HCT116 (cell line): ENCODE results near the gene DIP2C. TPM values are rescaled to one million over a fixed set of nuclear protein-coding genes. Genes with fewer than 3 reads are reported as not detected.

Source experiments
- ATAC-seq: fragments of 200-7000 bp; cut with Tn5 transposase; 2 replicates; pipeline ENCODE4 v1.9.1; 2020; ENCODE audit warnings: mild to moderate bottlenecking, moderate library complexity
- BruUV-seq: library from RNA; stranded (reverse); fragments of 400-500 nt; replicated peaks from 2 replicates; lab custom pipeline; 2021; lab: Mats Ljungman, UMichigan
- CTCF ChIA-PET: fragments of 300-600 bp; sonication (Branson Sonifier 250); formaldehyde crosslinking; loops from one replicate; lab custom pipeline; 2021; ENCODE audit warnings: antibody characterized with exemption; lab: Charles Lee
- POLR2A ChIA-PET: fragments of 300-600, 350-600 bp; sonication (Branson Sonifier 250); formaldehyde crosslinking; loops from one replicate; lab custom pipeline; 2021; ENCODE audit warnings: antibody characterized with exemption; lab: Charles Lee
- RAD21 ChIA-PET, 2 experiments: fragments of 300-600 bp; sonication (Branson Sonifier 250); formaldehyde crosslinking; loops; one replicate each; lab custom pipeline; 2023; ENCODE audit warnings: low total read pairs in 2 of 2; ENCODE audit not compliant: uncharacterized antibody in 2 of 2, unreplicated experiment in 2 of 2, low non-redundant PET in 1 of 2; lab: Charles Lee
- DNase-seq: peaks from one replicate; pipeline ENCODE4 v3.0.0-alpha.2; 2010; ENCODE audit warnings: low read depth, low spot score
- H2AFZ ChIP-seq: fragments of 200-600 bp; shearing (Covaris generic), sonication (generic); 2 replicates; pipeline ENCODE4 v1.6.1; 2017; ENCODE audit warnings: low read depth, mixed run types, mixed read lengths, antibody characterized with exemption, low read length; ENCODE audit not compliant: poor library complexity, severe bottlenecking
- H3K27ac ChIP-seq: 2 replicates; pipeline ENCODE4 v1.5.1; 2012; ENCODE audit warnings: low read depth, low read length
- H3K27me3 ChIP-seq: fragments of 200-600 bp; sonication (generic); 2 replicates; pipeline ENCODE4 v1.6.1; 2016; ENCODE audit warnings: mixed run types, low read length, mixed read lengths; ENCODE audit not compliant: insufficient read depth
- H3K36me3 ChIP-seq, 2 experiments: fragments of 200-500 bp in 1 of 2; fragments of 200-600 bp in 1 of 2; sonication (Bioruptor generic) in 1 of 2; sonication (generic) in 1 of 2; 2 replicates each; pipeline versions ENCODE4 v1.5.1 to v1.6.1; 2014 to 2016; ENCODE audit warnings: low read length in 2 of 2, inconsistent platforms in 1 of 2, mixed read lengths in 1 of 2, mixed run types in 1 of 2; ENCODE audit not compliant: insufficient read depth in 2 of 2, control insufficient read depth in 1 of 2
- H3K4me1 ChIP-seq, 2 experiments: fragments of 200-600 bp in 1 of 2; sonication (generic) in 1 of 2; 2 replicates each; pipeline versions ENCODE4 v1.5.1 to v1.6.1; 2012 to 2017; ENCODE audit warnings: low read length in 2 of 2, inconsistent platforms in 1 of 2, mild to moderate bottlenecking in 1 of 2, mixed read lengths in 1 of 2, mixed run types in 1 of 2, moderate library complexity in 1 of 2; ENCODE audit not compliant: insufficient read depth in 2 of 2, control insufficient read depth in 1 of 2
- H3K4me2 ChIP-seq: fragments of 200-600 bp; sonication (generic); 2 replicates; pipeline ENCODE4 v1.6.1; 2017; ENCODE audit warnings: mixed run types, low read length, mixed read lengths
- H3K4me3 ChIP-seq, 2 experiments: fragments of 200-600 bp in 1 of 2; sonication (generic) in 1 of 2; replicated peaks in 1 of 2; 2 replicates each; pipeline ENCODE4 v1.5.1; 2011 to 2016; ENCODE audit warnings: low read length in 2 of 2, control low read depth in 1 of 2, low read depth in 1 of 2, mild to moderate bottlenecking in 1 of 2, mixed read lengths in 1 of 2, mixed run types in 1 of 2
- H3K79me2 ChIP-seq: fragments of 200-600 bp; sonication (generic); 2 replicates; pipeline ENCODE4 v1.6.1; 2017; ENCODE audit warnings: mild to moderate bottlenecking, mixed run types, low read length, moderate library complexity, mixed read lengths; ENCODE audit not compliant: insufficient read depth
- H3K9ac ChIP-seq: fragments of 200-600 bp; sonication (generic); 2 replicates; pipeline ENCODE4 v1.6.1; 2016; ENCODE audit warnings: low read length, mixed read lengths
- H3K9me2 ChIP-seq: fragments of 200-600 bp; sonication (generic), shearing (Covaris generic); 2 replicates; pipeline ENCODE4 v1.6.1; 2017; ENCODE audit warnings: mixed run types, mild to moderate bottlenecking, moderate library complexity; ENCODE audit not compliant: insufficient read depth
- H3K9me3 ChIP-seq, 2 experiments: fragments of 200-500 bp in 1 of 2; fragments of 200-600 bp in 1 of 2; sonication (Bioruptor generic) in 1 of 2; sonication (generic) in 1 of 2; 2 replicates each; pipeline ENCODE4 v1.6.1; 2014 to 2017; ENCODE audit warnings: low read length in 2 of 2, mixed read lengths in 2 of 2, inconsistent platforms in 1 of 2, low read depth in 1 of 2, mild to moderate bottlenecking in 1 of 2, mixed run types in 1 of 2, moderate library complexity in 1 of 2; ENCODE audit not compliant: control insufficient read depth in 1 of 2, insufficient read depth in 1 of 2
- H4K20me1 ChIP-seq: fragments of 200-600 bp; sonication (generic), shearing (Covaris generic); 2 replicates; pipeline ENCODE4 v1.6.1; 2017; ENCODE audit warnings: mixed run types, mild to moderate bottlenecking, moderate library complexity; ENCODE audit not compliant: insufficient read depth
- CBX3 ChIP-seq: IDR thresholded peaks from 2 replicates; pipeline ENCODE4 v1.6.1; 2012; ENCODE audit warnings: low read depth
- CEBPB ChIP-seq: IDR thresholded peaks from 2 replicates; pipeline ENCODE4 v1.6.1; 2012; ENCODE audit warnings: low read depth
- CTCF ChIP-seq, 3 experiments: fragments of 200-600 bp in 1 of 3; sonication (generic) in 1 of 3; IDR thresholded peaks in 2 of 3; conservative IDR thresholded peaks in 1 of 3; 2 replicates each; pipeline ENCODE4 v1.5.1; 2012 to 2017; ENCODE audit warnings: low read depth in 2 of 3, low read length in 2 of 3, antibody characterized with exemption in 1 of 3, borderline replicate concordance in 1 of 3, control low read depth in 1 of 3, mild to moderate bottlenecking in 1 of 3, mixed read lengths in 1 of 3, mixed run types in 1 of 3, moderate library complexity in 1 of 3; ENCODE audit not compliant: insufficient read depth in 1 of 3
- EGR1 ChIP-seq: IDR thresholded peaks from 2 replicates; pipeline ENCODE4 v1.6.1; 2012; ENCODE audit warnings: low read depth
- FOSL1 ChIP-seq: IDR thresholded peaks from 2 replicates; pipeline ENCODE4 v1.6.1; 2012; ENCODE audit warnings: low read depth
- JUND ChIP-seq: IDR thresholded peaks from 2 replicates; pipeline ENCODE4 v1.6.1; 2012
- MAX ChIP-seq: IDR thresholded peaks from 2 replicates; pipeline ENCODE4 v1.6.1; 2012
- POLR2A ChIP-seq: IDR thresholded peaks from 2 replicates; pipeline ENCODE4 v1.7.0; 2011; ENCODE audit warnings: borderline replicate concordance; ENCODE audit not compliant: insufficient read depth, insufficient read length; ENCODE audit errors: extremely low read depth
- POLR2AphosphoS5 ChIP-seq: IDR thresholded peaks from 2 replicates; pipeline ENCODE4 v1.6.1; 2011; ENCODE audit warnings: mild to moderate bottlenecking, low read depth, low read length, moderate library complexity
- RAD21 ChIP-seq: IDR thresholded peaks from 2 replicates; pipeline ENCODE4 v1.6.1; 2012; ENCODE audit warnings: low read depth, mild to moderate bottlenecking
- SIN3A ChIP-seq: IDR thresholded peaks from 2 replicates; pipeline ENCODE4 v1.6.1; 2012; ENCODE audit warnings: low read depth
- SRF ChIP-seq: IDR thresholded peaks from 2 replicates; pipeline ENCODE4 v1.6.1; 2012; ENCODE audit warnings: low read depth
- TCF7L2 ChIP-seq: IDR thresholded peaks from 2 replicates; pipeline ENCODE4 v1.7.0; 2011; ENCODE audit warnings: borderline replicate concordance, inconsistent platforms; ENCODE audit not compliant: insufficient read depth, insufficient read length; ENCODE audit errors: extremely low read depth
- YY1 ChIP-seq: IDR thresholded peaks from 2 replicates; pipeline ENCODE4 v1.6.1; 2011; ENCODE audit warnings: low read length, low read depth, moderate library complexity, mild to moderate bottlenecking; ENCODE audit not compliant: insufficient replicate concordance; ENCODE audit errors: extremely low read depth
- ZFX ChIP-seq: fragments of 450-650 bp; IDR thresholded peaks from 2 replicates; pipeline ENCODE4 v1.6.1; 2017
- ZNF274 ChIP-seq: fragments of 200-500 bp; sonication (Bioruptor generic); IDR thresholded peaks from 2 replicates; pipeline ENCODE4 v1.6.1; 2014; ENCODE audit warnings: mild to moderate bottlenecking, low read depth, low read length, inconsistent platforms
- intact Hi-C: fragments of 100-400 bp; cut with micrococcal nuclease; formaldehyde crosslinking; loops from 2 replicates; pipeline ENCODE4 v1.10.0; 2022
- total RNA-seq: library from RNA; stranded (reverse); gene quantifications from one replicate; pipeline ENCODE4 v1.2.1, GENCODE V29; 2021; ENCODE audit not compliant: unreplicated experiment

Gene DIP2C
- total RNA-seq, 1 experiment from 2014 or later, result 15.4 TPM

- peaks cover 0 to 3% of the 10 kb centered on the region in 2 experiments; a peak in 1 of 4 replicates for H3K36me3 ChIP-seq
- RAD21 ChIA-PET, result no interaction called here
- no peak overlapping the region for H3K4me3 ChIP-seq
- TF ChIP-seq CBX3 (no peak), FOSL1 (no peak), JUND (no peak), ZNF274 (no peak), MAX (no peak), YY1 (no peak)
- CTCF ChIA-PET, result no interaction called here
- no peak overlapping the region for H3K9ac ChIP-seq
- ATAC-seq (no peak), DNase-seq (no peak)
- H3K4me2 ChIP-seq, result no peak overlapping the region
- no peaks in the 10 kb centered on the region for H3K9me2 ChIP-seq
- H3K27me3 ChIP-seq, result no peaks in the 10 kb centered on the region
- no peak overlapping the region for H2AFZ ChIP-seq
- no peak overlapping the region for H3K27ac ChIP-seq
- intact Hi-C loops, result no loop called here
- no peaks in the 10 kb centered on the region for H4K20me1 ChIP-seq
- H3K4me1 ChIP-seq, result no peaks in the 10 kb centered on the region
- H3K79me2 ChIP-seq, result no peaks in the 10 kb centered on the region
- no peaks in the 10 kb centered on the region for H3K9me3 ChIP-seq
- no TSS peak for BruUV-seq
- POLR2A ChIA-PET, result no interaction called here
Observed at GRCh38 chr10:343231-344220, 345.9 kb downstream of the DIP2C start.

- H3K9me2 ChIP-seq, result no peaks in the 10 kb centered on the region
- POLR2A ChIA-PET, result no interaction called here
- H4K20me1 ChIP-seq, result no peaks in the 10 kb centered on the region
- no peaks in the 10 kb centered on the region for H3K27me3 ChIP-seq
- CTCF ChIA-PET, result no interaction called here
- H2AFZ ChIP-seq, result no peak overlapping the region
- ATAC-seq, result no peak
- BruUV-seq, result no TSS peak
- no peak overlapping the region for H3K4me3 ChIP-seq
- no peaks in the 10 kb centered on the region for H3K9me3 ChIP-seq
- H3K36me3 ChIP-seq, result peaks cover 2 to 13% of the 10 kb centered on the region in 2 experiments; a peak in 3 of 4 replicates
- H3K79me2 ChIP-seq, result no peaks in the 10 kb centered on the region
- H3K9ac ChIP-seq, result no peak overlapping the region
- no peaks in the 10 kb centered on the region for H3K4me1 ChIP-seq
- H3K4me2 ChIP-seq, result no peak overlapping the region
- RAD21 ChIA-PET, result no interaction called here
- H3K27ac ChIP-seq, result no peak overlapping the region
- intact Hi-C loops, result no loop called here
- DNase-seq, result no peak
- TF ChIP-seq CBX3 (no peak), POLR2AphosphoS5 (no peak), CTCF (IDR thresholded peaks at IDR 0.05 in 2 of 3, conservative IDR thresholded peaks at IDR 0.05 in 1 of 3; ENCODE audit: borderline replicate concordance in 1 of 3, insufficient read depth in 1 of 3, low read depth in 2 of 3, low read length in 2 of 3) (no peak), FOSL1 (no peak), ZNF274 (no peak), EGR1 (no peak), TCF7L2 (no peak), SRF (no peak), SIN3A (no peak), CEBPB (no peak), JUND (no peak), RAD21 (no peak), ZFX (no peak), MAX (no peak), YY1 (no peak), POLR2A (no peak)
Observed at GRCh38 chr10:341081-341740, 348.3 kb downstream of the DIP2C start.
